SK-N-SH (cell line): ENCODE data around the gene WWC2. TPM values are rescaled to one million over a fixed set of nuclear protein-coding genes. Genes with fewer than 3 reads are reported as not detected.

ENCODE experiments used
- CTCF ChIA-PET: fragments of 300-600, 350-600 bp; formaldehyde crosslinking; extraction: SDS; loops from one replicate; lab custom pipeline; 2021; lab: Yijun Ruan, JAX
- POLR2A ChIA-PET: fragments of 350-600 bp; sonication (Branson Sonifier 250); formaldehyde crosslinking; extraction: SDS; loops from one replicate; lab custom pipeline; 2020; ENCODE audit warnings: antibody characterized with exemption, inconsistent platforms; lab: Yijun Ruan, JAX
- DNase-seq: peaks from one replicate; pipeline ENCODE4 v3.0.0; 2012
- H2AFZ ChIP-seq: fragments of 200-600 bp; sonication (generic); 2 replicates; pipeline ENCODE4 v1.8.1; 2016; ENCODE audit warnings: antibody characterized with exemption, mild to moderate bottlenecking, low read depth
- H3F3A ChIP-seq: fragments of 200-600 bp; sonication (generic); replicated peaks from 2 replicates; pipeline ENCODE3; 2016; ENCODE audit warnings: antibody characterized with exemption, mild to moderate bottlenecking; ENCODE audit not compliant: insufficient read depth
- H3K27ac ChIP-seq, 2 experiments: fragments of 200-500 bp in 1 of 2; fragments of 200-600 bp in 1 of 2; sonication (Bioruptor generic) in 1 of 2; sonication (generic), shearing (Covaris generic) in 1 of 2; 2 replicates each; pipeline versions ENCODE4 v1.5.1 to v1.6.1; 2014 to 2016; ENCODE audit warnings: low read depth in 2 of 2, inconsistent platforms in 1 of 2, low read length in 1 of 2, mild to moderate bottlenecking in 1 of 2, mixed read lengths in 1 of 2
- H3K27me3 ChIP-seq: fragments of 200-600 bp; sonication (generic), shearing (Covaris generic); 2 replicates; pipeline ENCODE4 v1.6.1; 2016; ENCODE audit warnings: mixed run types; ENCODE audit not compliant: insufficient read depth
- H3K36me3 ChIP-seq, 2 experiments: fragments of 200-500 bp in 1 of 2; fragments of 200-600 bp in 1 of 2; sonication (Bioruptor generic) in 1 of 2; sonication (generic) in 1 of 2; replicated peaks in 1 of 2; 2 replicates each; pipeline versions ENCODE3 to v1.5.1; 2014 to 2016; ENCODE audit warnings: low read length in 1 of 2, mild to moderate bottlenecking in 1 of 2; ENCODE audit not compliant: insufficient read depth in 2 of 2, control insufficient read depth in 1 of 2
- H3K4me1 ChIP-seq, 2 experiments: fragments of 200-500 bp in 1 of 2; fragments of 200-600 bp in 1 of 2; sonication (Bioruptor generic) in 1 of 2; sonication (generic), shearing (Covaris generic) in 1 of 2; 2 replicates each; pipeline versions ENCODE4 v1.5.1 to v1.6.1; 2014 to 2016; ENCODE audit warnings: low read depth in 1 of 2, low read length in 1 of 2, mixed run types in 1 of 2; ENCODE audit not compliant: insufficient read depth in 2 of 2, control insufficient read depth in 1 of 2
- H3K4me2 ChIP-seq: fragments of 200-600 bp; sonication (generic), shearing (Covaris generic); 2 replicates; pipeline ENCODE4 v1.6.1; 2017; ENCODE audit warnings: mixed run types
- H3K4me3 ChIP-seq, 2 experiments: fragments of 200-500 bp in 1 of 2; fragments of 200-600 bp in 1 of 2; sonication (Bioruptor generic) in 1 of 2; sonication (generic), shearing (Covaris generic) in 1 of 2; 2 replicates each; pipeline versions ENCODE4 v1.5.1 to v1.8.1; 2014 to 2016; ENCODE audit warnings: low read depth in 2 of 2, inconsistent platforms in 1 of 2, low read length in 1 of 2, mild to moderate bottlenecking in 1 of 2, mixed read lengths in 1 of 2, moderate library complexity in 1 of 2
- H3K79me2 ChIP-seq: fragments of 200-600 bp; sonication (generic); 2 replicates; pipeline ENCODE4 v1.8.1; 2017; ENCODE audit warnings: mild to moderate bottlenecking; ENCODE audit not compliant: insufficient read depth
- H3K9ac ChIP-seq: fragments of 200-600 bp; sonication (generic); 2 replicates; pipeline ENCODE4 v1.6.1; 2017; ENCODE audit warnings: mixed run types
- H3K9me2 ChIP-seq: fragments of 200-600 bp; sonication (generic); 2 replicates; pipeline ENCODE4 v1.6.1; 2017; ENCODE audit warnings: mixed run types
- H3K9me3 ChIP-seq: fragments of 200-600 bp; sonication (generic); 2 replicates; pipeline ENCODE4 v1.6.1; 2017; ENCODE audit warnings: mixed run types, mild to moderate bottlenecking, moderate library complexity
- H4K20me1 ChIP-seq: fragments of 200-600 bp; sonication (generic); 2 replicates; pipeline ENCODE4 v1.6.1; 2017; ENCODE audit warnings: mild to moderate bottlenecking, mixed run types; ENCODE audit not compliant: insufficient read depth
- EP300 ChIP-seq, 2 experiments: IDR thresholded peaks; 2 replicates each; pipeline versions ENCODE4 v1.4.0 to v1.6.1; 2012; ENCODE audit warnings: borderline replicate concordance in 1 of 2, low read depth in 1 of 2, low read length in 1 of 2
- GATA2 ChIP-seq: sonication (generic); formaldehyde crosslinking; IDR thresholded peaks from 2 replicates; pipeline ENCODE4 v1.5.0; 2020; ENCODE audit warnings: mild to moderate bottlenecking, missing genetic modification reagents
- MXI1 ChIP-seq: IDR thresholded peaks from 2 replicates; pipeline ENCODE4 v1.6.1; 2012; ENCODE audit warnings: mild to moderate bottlenecking, low read depth, low read length, improper control_type of control experiment
- NFIC ChIP-seq: IDR thresholded peaks from 2 replicates; pipeline ENCODE4 v1.4.0; 2012; ENCODE audit warnings: borderline replicate concordance
- NRF1 ChIP-seq: IDR thresholded peaks from 2 replicates; pipeline ENCODE4 v1.6.1; 2012; ENCODE audit warnings: low read depth, mild to moderate bottlenecking, low read length
- RAD21 ChIP-seq: IDR thresholded peaks from 2 replicates; pipeline ENCODE4 v1.6.1; 2012; ENCODE audit warnings: mild to moderate bottlenecking, low read length
- RCOR1 ChIP-seq: fragments of 150-350 bp; IDR thresholded peaks from 2 replicates; pipeline ENCODE4 v1.6.1; 2017; ENCODE audit warnings: antibody characterized with exemption, low read length
- RFX5 ChIP-seq: IDR thresholded peaks from 2 replicates; pipeline ENCODE4 v1.6.1; 2012; ENCODE audit warnings: mild to moderate bottlenecking, improper control_type of control experiment, low read length
- TCF12 ChIP-seq: IDR thresholded peaks from 2 replicates; pipeline ENCODE4 v1.4.0; 2012
- WGBS: methylation state at CpG from one replicate; pipeline ENCODE4 v1.1.6; 2017; ENCODE audit warnings: low lambda C conversion rate; 5-methylcytosine and 5-hydroxymethylcytosine counted together
- polyA plus RNA-seq, 3 experiments: library from polyadenylated mRNA; depleted of rRNA; stranded (reverse); fragments of >200 nt; gene quantifications; 2 replicates each; pipeline ENCODE4 v1.2.3, GENCODE V29; 2012
- TF ChIP-seq, protein P1 (sequence below): IDR thresholded peaks from 2 replicates; pipeline ENCODE4 v1.4.0; 2012; ENCODE audit warnings: low read depth, borderline replicate concordance
- TF ChIP-seq, protein P2 (sequence below): fragments of 200-600 bp; sonication (generic); IDR thresholded peaks from 2 replicates; pipeline ENCODE4 v1.6.1; 2017; ENCODE audit warnings: antibody characterized with exemption, mild to moderate bottlenecking, moderate library complexity
- TF ChIP-seq, protein P3 (sequence below): IDR thresholded peaks from 2 replicates; pipeline ENCODE4 v1.4.0; 2012; ENCODE audit warnings: low read depth, borderline replicate concordance
- TF ChIP-seq, protein P4 (sequence below): fragments of 150-350 bp; IDR thresholded peaks from 2 replicates; pipeline ENCODE4 v1.6.1; 2016; ENCODE audit warnings: mild to moderate bottlenecking, low read depth, low read length

The WWC2 gene
- polyA plus RNA-seq, 1 of the 3 experiments (the other 2 are of a cell fraction): 18.4 TPM

DNA sequence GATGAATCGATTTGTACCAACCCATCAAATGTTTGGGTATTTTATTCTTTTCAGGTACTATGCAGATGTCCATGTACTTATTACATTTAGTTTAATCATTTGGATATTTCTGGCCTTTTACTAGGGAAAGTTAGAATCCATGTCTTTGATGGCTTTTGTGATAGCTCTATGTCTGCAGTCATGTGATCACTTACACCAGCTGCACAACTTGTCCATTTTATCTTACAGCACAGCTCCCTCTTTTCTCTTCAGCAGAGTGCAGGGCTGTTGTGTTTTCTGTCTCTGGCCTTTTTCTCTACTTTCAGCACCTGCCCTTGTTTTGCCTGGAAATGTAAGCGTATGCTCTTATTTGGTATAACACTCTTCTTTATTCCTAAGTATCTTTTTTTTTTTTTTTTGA, 30.6 kb downstream of the WWC2 start:
- WGBS: 70% methylated on average over 2 of the region's 2 CpGs
- ChIA-PET POLR2A (no interaction called here), CTCF (no interaction called here)
- peaks cover 9% of the 10 kb centered on the region for H3F3A ChIP-seq
- H3K9ac ChIP-seq: no peak overlapping the region
- H3K27me3 ChIP-seq: no peaks in the 10 kb centered on the region
- no peaks in the 10 kb centered on the region for H3K9me3 ChIP-seq
- peak overlapping the region in 1 of 2 experiments; percentile 86; a peak in 2 of 4 replicates for H3K27ac ChIP-seq
- no peak overlapping the region for H3K4me3 ChIP-seq
- no peaks in the 10 kb centered on the region for H3K36me3 ChIP-seq
- DNase-seq: no peak
- peaks cover 64% of the 10 kb centered on the region for H4K20me1 ChIP-seq
- no peak overlapping the region for H2AFZ ChIP-seq
- H3K4me1 ChIP-seq: peaks cover 11 to 22% of the 10 kb centered on the region in 2 experiments; a peak in 3 of 4 replicates
- H3K9me2 ChIP-seq: no peaks in the 10 kb centered on the region
- H3K79me2 ChIP-seq: peaks cover 98% of the 10 kb centered on the region
- no peak overlapping the region for H3K4me2 ChIP-seq
- peak; percentile 10; the same call in 1 of the 2 replicates for TF ChIP-seq RCOR1
- no peak for TF ChIP-seq RAD21
- TF ChIP-seq, protein P1, sequence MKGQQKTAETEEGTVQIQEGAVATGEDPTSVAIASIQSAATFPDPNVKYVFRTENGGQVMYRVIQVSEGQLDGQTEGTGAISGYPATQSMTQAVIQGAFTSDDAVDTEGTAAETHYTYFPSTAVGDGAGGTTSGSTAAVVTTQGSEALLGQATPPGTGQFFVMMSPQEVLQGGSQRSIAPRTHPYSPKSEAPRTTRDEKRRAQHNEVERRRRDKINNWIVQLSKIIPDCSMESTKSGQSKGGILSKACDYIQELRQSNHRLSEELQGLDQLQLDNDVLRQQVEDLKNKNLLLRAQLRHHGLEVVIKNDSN: peak; percentile 55; the same call in 1 of the 2 replicates
- peak; percentile 2; the same call in 1 of the 2 replicates for TF ChIP-seq TCF12

DNA sequence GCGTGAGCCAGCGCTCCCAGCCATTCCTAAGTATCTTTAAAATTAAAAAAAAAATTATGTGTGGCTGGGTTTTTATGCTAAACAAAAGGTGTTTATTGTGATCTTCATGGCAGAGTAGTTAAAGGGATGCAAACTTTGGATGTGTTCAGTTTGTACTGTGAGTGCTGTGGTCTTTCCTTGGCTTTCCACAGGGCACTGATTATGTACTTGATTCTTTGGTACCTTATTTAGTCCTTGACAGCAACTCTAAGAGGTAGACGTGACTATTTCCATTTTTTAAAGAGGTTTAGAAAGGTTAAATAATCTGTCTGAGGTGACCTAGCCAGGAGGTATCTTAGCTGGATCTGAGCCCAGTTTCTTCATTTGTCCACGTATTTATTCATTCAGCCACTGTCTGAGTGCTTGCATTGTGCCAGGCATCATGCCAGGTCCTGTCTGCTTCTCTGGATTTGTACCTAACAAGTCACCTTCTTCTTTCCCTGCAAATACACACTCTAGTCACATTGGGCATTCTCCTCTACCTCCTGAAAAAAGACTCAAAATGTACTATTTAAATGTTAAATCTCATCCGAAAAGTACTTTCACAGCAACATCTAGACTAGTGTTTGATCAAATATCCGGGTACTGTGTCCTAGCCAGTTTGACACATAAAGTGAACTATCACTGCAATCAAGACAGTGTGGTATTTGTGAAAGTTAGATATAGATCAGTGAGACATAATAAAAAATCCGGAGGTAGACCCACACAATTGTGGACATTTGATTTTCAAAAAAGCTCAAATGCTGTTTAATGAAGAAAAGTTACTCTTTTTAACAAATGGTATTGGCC, 31.5 kb downstream of the WWC2 start:
- ChIA-PET CTCF (no interaction called here), POLR2A (no interaction called here)
- H4K20me1 ChIP-seq: peaks cover 58% of the 10 kb centered on the region
- no peak overlapping the region for H3K9ac ChIP-seq
- peaks cover 11 to 20% of the 10 kb centered on the region in 2 experiments; a peak in 3 of 4 replicates for H3K4me1 ChIP-seq
- no peaks in the 10 kb centered on the region for H3K9me2 ChIP-seq
- H3K4me2 ChIP-seq: peak overlapping the region; percentile 37
- WGBS: 48% methylated on average over 7 of the region's 7 CpGs
- TF ChIP-seq, protein P2, sequence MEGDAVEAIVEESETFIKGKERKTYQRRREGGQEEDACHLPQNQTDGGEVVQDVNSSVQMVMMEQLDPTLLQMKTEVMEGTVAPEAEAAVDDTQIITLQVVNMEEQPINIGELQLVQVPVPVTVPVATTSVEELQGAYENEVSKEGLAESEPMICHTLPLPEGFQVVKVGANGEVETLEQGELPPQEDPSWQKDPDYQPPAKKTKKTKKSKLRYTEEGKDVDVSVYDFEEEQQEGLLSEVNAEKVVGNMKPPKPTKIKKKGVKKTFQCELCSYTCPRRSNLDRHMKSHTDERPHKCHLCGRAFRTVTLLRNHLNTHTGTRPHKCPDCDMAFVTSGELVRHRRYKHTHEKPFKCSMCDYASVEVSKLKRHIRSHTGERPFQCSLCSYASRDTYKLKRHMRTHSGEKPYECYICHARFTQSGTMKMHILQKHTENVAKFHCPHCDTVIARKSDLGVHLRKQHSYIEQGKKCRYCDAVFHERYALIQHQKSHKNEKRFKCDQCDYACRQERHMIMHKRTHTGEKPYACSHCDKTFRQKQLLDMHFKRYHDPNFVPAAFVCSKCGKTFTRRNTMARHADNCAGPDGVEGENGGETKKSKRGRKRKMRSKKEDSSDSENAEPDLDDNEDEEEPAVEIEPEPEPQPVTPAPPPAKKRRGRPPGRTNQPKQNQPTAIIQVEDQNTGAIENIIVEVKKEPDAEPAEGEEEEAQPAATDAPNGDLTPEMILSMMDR: no peak
- TF ChIP-seq GATA2 (CRISPR knock-in tag) (peak; percentile 20; the same call in 1 of the 2 replicates), NFIC (peak; percentile 83), RFX5 (no peak), RCOR1 (no peak), MXI1 (no peak), NRF1 (no peak), EP300 (IDR thresholded peaks at IDR 0.05; ENCODE audit: borderline replicate concordance in 1 of 2, low read depth in 1 of 2, low read length in 1 of 2) (0 out of 4 replicates have a peak, but pooled peaks of 1 of the 2 experiments have one; percentile 10)
- TF ChIP-seq, protein P3, sequence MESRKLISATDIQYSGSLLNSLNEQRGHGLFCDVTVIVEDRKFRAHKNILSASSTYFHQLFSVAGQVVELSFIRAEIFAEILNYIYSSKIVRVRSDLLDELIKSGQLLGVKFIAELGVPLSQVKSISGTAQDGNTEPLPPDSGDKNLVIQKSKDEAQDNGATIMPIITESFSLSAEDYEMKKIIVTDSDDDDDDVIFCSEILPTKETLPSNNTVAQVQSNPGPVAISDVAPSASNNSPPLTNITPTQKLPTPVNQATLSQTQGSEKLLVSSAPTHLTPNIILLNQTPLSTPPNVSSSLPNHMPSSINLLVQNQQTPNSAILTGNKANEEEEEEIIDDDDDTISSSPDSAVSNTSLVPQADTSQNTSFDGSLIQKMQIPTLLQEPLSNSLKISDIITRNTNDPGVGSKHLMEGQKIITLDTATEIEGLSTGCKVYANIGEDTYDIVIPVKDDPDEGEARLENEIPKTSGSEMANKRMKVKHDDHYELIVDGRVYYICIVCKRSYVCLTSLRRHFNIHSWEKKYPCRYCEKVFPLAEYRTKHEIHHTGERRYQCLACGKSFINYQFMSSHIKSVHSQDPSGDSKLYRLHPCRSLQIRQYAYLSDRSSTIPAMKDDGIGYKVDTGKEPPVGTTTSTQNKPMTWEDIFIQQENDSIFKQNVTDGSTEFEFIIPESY: no peak
- TF ChIP-seq, protein P4, sequence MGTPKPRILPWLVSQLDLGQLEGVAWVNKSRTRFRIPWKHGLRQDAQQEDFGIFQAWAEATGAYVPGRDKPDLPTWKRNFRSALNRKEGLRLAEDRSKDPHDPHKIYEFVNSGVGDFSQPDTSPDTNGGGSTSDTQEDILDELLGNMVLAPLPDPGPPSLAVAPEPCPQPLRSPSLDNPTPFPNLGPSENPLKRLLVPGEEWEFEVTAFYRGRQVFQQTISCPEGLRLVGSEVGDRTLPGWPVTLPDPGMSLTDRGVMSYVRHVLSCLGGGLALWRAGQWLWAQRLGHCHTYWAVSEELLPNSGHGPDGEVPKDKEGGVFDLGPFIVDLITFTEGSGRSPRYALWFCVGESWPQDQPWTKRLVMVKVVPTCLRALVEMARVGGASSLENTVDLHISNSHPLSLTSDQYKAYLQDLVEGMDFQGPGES: no peak
- H3K9me3 ChIP-seq: no peaks in the 10 kb centered on the region
- peaks cover 9% of the 10 kb centered on the region for H3F3A ChIP-seq
- H3K36me3 ChIP-seq: no peaks in the 10 kb centered on the region
- no peaks in the 10 kb centered on the region for H3K27me3 ChIP-seq
- peak; percentile 32 for DNase-seq
- peak overlapping the region; percentile 51 to 86 for H3K27ac ChIP-seq
- peaks cover 98% of the 10 kb centered on the region for H3K79me2 ChIP-seq
- no peak overlapping the region for H2AFZ ChIP-seq
- no peak overlapping the region for H3K4me3 ChIP-seq
